ENCODE measurements around the gene DCAF10.
A peak's percentile ranks its signal among the peaks of the same experiment; 100 is the strongest.

The DCAF10 gene

GRCh38 chr9:37852222-37852621, 51.6 kb downstream of the DCAF10 start:
- TF ChIP-seq, protein P1, sequence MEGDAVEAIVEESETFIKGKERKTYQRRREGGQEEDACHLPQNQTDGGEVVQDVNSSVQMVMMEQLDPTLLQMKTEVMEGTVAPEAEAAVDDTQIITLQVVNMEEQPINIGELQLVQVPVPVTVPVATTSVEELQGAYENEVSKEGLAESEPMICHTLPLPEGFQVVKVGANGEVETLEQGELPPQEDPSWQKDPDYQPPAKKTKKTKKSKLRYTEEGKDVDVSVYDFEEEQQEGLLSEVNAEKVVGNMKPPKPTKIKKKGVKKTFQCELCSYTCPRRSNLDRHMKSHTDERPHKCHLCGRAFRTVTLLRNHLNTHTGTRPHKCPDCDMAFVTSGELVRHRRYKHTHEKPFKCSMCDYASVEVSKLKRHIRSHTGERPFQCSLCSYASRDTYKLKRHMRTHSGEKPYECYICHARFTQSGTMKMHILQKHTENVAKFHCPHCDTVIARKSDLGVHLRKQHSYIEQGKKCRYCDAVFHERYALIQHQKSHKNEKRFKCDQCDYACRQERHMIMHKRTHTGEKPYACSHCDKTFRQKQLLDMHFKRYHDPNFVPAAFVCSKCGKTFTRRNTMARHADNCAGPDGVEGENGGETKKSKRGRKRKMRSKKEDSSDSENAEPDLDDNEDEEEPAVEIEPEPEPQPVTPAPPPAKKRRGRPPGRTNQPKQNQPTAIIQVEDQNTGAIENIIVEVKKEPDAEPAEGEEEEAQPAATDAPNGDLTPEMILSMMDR (conservative IDR thresholded peaks at IDR 0.05) = no peak
- no peak overlapping the region for H3K27ac ChIP-seq

GRCh38 chr9:37856551-37856950, 56.0 kb downstream of the DCAF10 start:
- no peak overlapping the region for H3K27ac ChIP-seq
- TF ChIP-seq, protein P1 (conservative IDR thresholded peaks at IDR 0.05) = no peak

GRCh38 chr9:37859043-37859442, 58.4 kb downstream of the DCAF10 start:
- TF ChIP-seq, protein P1 (conservative IDR thresholded peaks at IDR 0.05) = peak; percentile 30
- H3K27ac ChIP-seq = no peak overlapping the region

DNA sequence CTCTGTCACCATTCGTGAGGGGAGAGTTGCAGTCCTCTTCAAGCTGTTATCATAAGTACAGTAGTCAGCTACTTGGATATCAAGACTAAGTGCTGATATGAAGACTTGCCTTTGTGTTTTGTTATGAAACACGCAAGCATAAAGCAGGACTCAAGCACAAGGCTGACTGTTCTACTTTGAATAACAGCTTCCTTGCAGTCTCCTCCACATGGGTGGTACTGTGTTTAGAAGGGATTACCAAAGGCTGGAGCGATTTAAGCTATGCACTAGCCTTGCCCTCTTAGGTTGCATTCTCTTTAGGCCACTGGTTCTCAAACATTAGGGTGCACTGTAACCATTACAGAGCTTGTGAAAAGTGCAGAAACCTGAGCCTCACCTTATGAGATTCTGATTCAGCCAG, 61.9 kb downstream of the DCAF10 start:
- TF ChIP-seq, protein P1 (conservative IDR thresholded peaks at IDR 0.05) = no peak
- no peak overlapping the region for H3K27ac ChIP-seq

DNA sequence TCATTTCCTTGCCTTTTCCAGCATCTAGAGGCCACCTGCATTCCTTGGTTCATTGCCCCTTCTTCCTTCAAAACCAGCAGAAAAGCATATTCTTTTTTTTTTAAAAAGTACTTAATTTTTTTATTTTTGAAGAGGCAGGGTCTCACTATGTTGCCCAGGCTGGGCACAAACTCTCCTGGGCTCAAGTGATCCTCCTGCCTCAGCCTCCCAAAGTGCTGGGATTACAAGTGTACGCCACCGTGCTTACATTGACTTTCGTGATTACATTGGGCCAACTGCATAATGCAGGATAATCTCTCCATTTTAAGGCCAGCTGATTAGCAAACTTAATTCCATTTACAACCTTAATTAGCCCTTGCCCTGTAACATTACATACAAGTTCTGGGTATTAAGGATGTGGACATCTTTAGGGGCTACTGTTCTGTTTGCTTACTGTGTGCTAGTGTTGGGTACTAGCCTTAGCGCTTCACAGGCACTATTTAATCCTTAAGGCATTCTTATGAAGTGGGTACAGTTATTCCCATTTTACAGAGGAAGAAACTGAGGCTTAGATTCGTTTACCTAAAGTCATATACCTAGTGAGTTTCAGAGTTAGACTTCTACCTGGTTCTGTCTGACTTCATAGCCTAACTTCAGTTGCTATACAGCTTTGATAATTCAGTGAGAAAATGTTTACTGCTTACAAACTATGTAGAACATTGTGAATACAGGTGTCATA, 69.6 kb downstream of the DCAF10 start:
- H3K27ac ChIP-seq = no peak overlapping the region; the same call in 1 of the 2 replicates
- TF ChIP-seq, protein P1 (conservative IDR thresholded peaks at IDR 0.05) = no peak

- TF ChIP-seq, protein P1 (conservative IDR thresholded peaks at IDR 0.05) = no peak
- no peak overlapping the region; the same call in 1 of the 2 replicates for H3K27ac ChIP-seq
Observed at GRCh38 chr9:37870799-37871176, 70.2 kb downstream of the DCAF10 start.

GRCh38 chr9:37873955-37874354, 73.4 kb downstream of the DCAF10 start:
- H3K27ac ChIP-seq = no peak overlapping the region
- TF ChIP-seq, protein P1 (conservative IDR thresholded peaks at IDR 0.05) = no peak
